NCI-H187 (cell line): ENCODE results near the gene SERTAD3.
"Not testable (repeated sequence)": the region's sequence is repeated elsewhere in the genome, so short reads cannot be mapped to it uniquely, and the experiment has no call there.

Experiments
- DNase-seq, 2 experiments: peaks; one replicate each; lab custom pipeline; 2025; lab: John Stamatoyannopoulos, UW

The SERTAD3 gene

GRCh38 chr19:40444000-40444824, at the start of gene SERTAD3:
SERTAD3 (minus strand) TSS chr19:40444335; CDS start chr19:40442080, 2,255 bp downstream.
- peak; percentile 97 to 99 for DNase-seq

GRCh38 chr19:40493778-40494177, 49.6 kb upstream of the SERTAD3 start:
- DNase-seq = no peak

- DNase-seq = no peak
Observed at GRCh38 chr19:40492274-40492673, 48.1 kb upstream of the SERTAD3 start.

- DNase-seq = no peak
Observed at GRCh38 chr19:40489882-40490230, 45.7 kb upstream of the SERTAD3 start.

GRCh38 chr19:40486017-40486416, 41.9 kb upstream of the SERTAD3 start:
- no peak for DNase-seq

- not testable (repeated sequence) for DNase-seq
Observed at GRCh38 chr19:40475878-40476644, 31.9 kb upstream of the SERTAD3 start.

- no peak for DNase-seq
Observed at GRCh38 chr19:40474737-40475136, 30.6 kb upstream of the SERTAD3 start.

GRCh38 chr19:40472516-40472915, 28.4 kb upstream of the SERTAD3 start:
- DNase-seq = no peak

- no peak for DNase-seq
Observed at GRCh38 chr19:40471111-40471510, 27.0 kb upstream of the SERTAD3 start.

- DNase-seq = no peak
Observed at GRCh38 chr19:40469011-40469410, 24.9 kb upstream of the SERTAD3 start.

GRCh38 chr19:40466985-40467734, 23.0 kb upstream of the SERTAD3 start, which contains the start of gene SPTBN4:
SPTBN4 (plus strand) TSS chr19:40467001; CDS start chr19:40472622, 5,621 bp downstream.
- no peak for DNase-seq

GRCh38 chr19:40466219-40466984, 22.3 kb upstream of the SERTAD3 start:
- no peak for DNase-seq

GRCh38 chr19:40465557-40466218, 21.6 kb upstream of the SERTAD3 start, which contains the start of gene BLVRB:
BLVRB (minus strand) TSS chr19:40465745; CDS start chr19:40465688, 57 bp downstream.
- DNase-seq = peak; percentile 98 to 99

- DNase-seq = no peak
Observed at GRCh38 chr19:40465025-40465556, 21.0 kb upstream of the SERTAD3 start.

GRCh38 chr19:40464059-40465024, 20.2 kb upstream of the SERTAD3 start:
- peak; percentile 21 to 65 for DNase-seq

- DNase-seq = not testable (repeated sequence)
Observed at GRCh38 chr19:40463587-40464037, 19.5 kb upstream of the SERTAD3 start.

- no peak for DNase-seq
Observed at GRCh38 chr19:40461669-40462221, 17.6 kb upstream of the SERTAD3 start.

- DNase-seq = no peak
Observed at GRCh38 chr19:40460185-40460584, 16.1 kb upstream of the SERTAD3 start.

- no peak for DNase-seq
Observed at GRCh38 chr19:40458597-40458974, 14.5 kb upstream of the SERTAD3 start.
